Trophoblast cell (in vitro differentiated cells and primary cell): ENCODE measurements around the gene GYG2.

ENCODE experiments used
- DNase-seq, 2 donors: peaks; one replicate each; pipeline ENCODE4 v3.0.0-alpha.2; 2016
- H2AFZ ChIP-seq: 2 replicates; pipeline ENCODE4 v1.6.1; 2013; ENCODE audit warnings: low read length, moderate library complexity, mild to moderate bottlenecking; ENCODE audit not compliant: insufficient read depth, poor library complexity
- H2AK5ac ChIP-seq: 2 replicates; pipeline ENCODE4 v1.6.1; 2013; ENCODE audit warnings: mild to moderate bottlenecking, low read length
- H2BK120ac ChIP-seq: 2 replicates; pipeline ENCODE4 v1.6.1; 2013; ENCODE audit warnings: low read length, mild to moderate bottlenecking, moderate library complexity; ENCODE audit not compliant: insufficient read depth, poor library complexity
- H2BK12ac ChIP-seq: 2 replicates; pipeline ENCODE4 v1.6.1; 2013; ENCODE audit warnings: mild to moderate bottlenecking, low read length, moderate library complexity
- H2BK5ac ChIP-seq: 2 replicates; pipeline ENCODE4 v1.6.1; 2013; ENCODE audit warnings: low read length, low read depth, moderate library complexity, mild to moderate bottlenecking; ENCODE audit not compliant: poor library complexity
- H3K14ac ChIP-seq: 2 replicates; pipeline ENCODE4 v1.6.1; 2013; ENCODE audit warnings: mild to moderate bottlenecking, low read length
- H3K18ac ChIP-seq: 2 replicates; pipeline ENCODE4 v1.6.1; 2013; ENCODE audit warnings: mild to moderate bottlenecking, low read length
- H3K23ac ChIP-seq: 2 replicates; pipeline ENCODE4 v1.6.1; 2013; ENCODE audit warnings: low read length
- H3K27ac ChIP-seq: 2 replicates; pipeline ENCODE4 v1.5.1; 2013; ENCODE audit warnings: low read depth, mild to moderate bottlenecking, inconsistent platforms, low read length, moderate library complexity
- H3K27me3 ChIP-seq: 2 replicates; pipeline ENCODE4 v1.6.1; 2013; ENCODE audit warnings: inconsistent platforms, mild to moderate bottlenecking, low read length, moderate library complexity; ENCODE audit not compliant: insufficient read depth
- H3K36me3 ChIP-seq, 2 experiments: 1 replicate in 1 of 2; 2 replicates in 1 of 2; pipeline ENCODE4 v1.6.1; 2013; ENCODE audit warnings: low read length in 2 of 2, mild to moderate bottlenecking in 2 of 2, moderate library complexity in 1 of 2; ENCODE audit not compliant: insufficient read depth in 2 of 2, control insufficient read depth in 1 of 2
- H3K4ac ChIP-seq: 2 replicates; pipeline ENCODE4 v1.6.1; 2013; ENCODE audit warnings: low read depth, mild to moderate bottlenecking, low read length, moderate library complexity
- H3K4me1 ChIP-seq, 2 experiments: 1 replicate in 1 of 2; 2 replicates in 1 of 2; pipeline ENCODE4 v1.6.1; 2013; ENCODE audit warnings: low read length in 2 of 2, mild to moderate bottlenecking in 2 of 2, moderate library complexity in 1 of 2; ENCODE audit not compliant: insufficient read depth in 2 of 2, control insufficient read depth in 1 of 2
- H3K4me2 ChIP-seq: 2 replicates; pipeline ENCODE4 v1.6.1; 2013; ENCODE audit warnings: inconsistent platforms, mild to moderate bottlenecking, low read length, moderate library complexity
- H3K4me3 ChIP-seq: 2 replicates; pipeline ENCODE4 v1.5.1; 2013; ENCODE audit warnings: mild to moderate bottlenecking, low read depth, low read length, inconsistent platforms
- H3K79me1 ChIP-seq: one replicate; pipeline ENCODE4 v1.6.1; 2013; ENCODE audit warnings: low read length
- H3K79me2 ChIP-seq: 2 replicates; pipeline ENCODE4 v1.6.1; 2013; ENCODE audit warnings: low read length, mild to moderate bottlenecking; ENCODE audit not compliant: control insufficient read depth, insufficient read depth, poor library complexity
- H3K9ac ChIP-seq: 2 replicates; pipeline ENCODE4 v1.6.1; 2013; ENCODE audit warnings: mild to moderate bottlenecking, low read length
- H3K9me3 ChIP-seq: 2 replicates; pipeline ENCODE4 v1.6.1; 2013; ENCODE audit warnings: low read depth, mild to moderate bottlenecking, control low read depth, inconsistent platforms, low read length; ENCODE audit not compliant: insufficient read depth
- H4K12ac ChIP-seq: 2 replicates; pipeline ENCODE4 v1.6.1; 2013; ENCODE audit warnings: low read depth, mild to moderate bottlenecking, low read length, moderate library complexity
- H4K8ac ChIP-seq: 2 replicates; pipeline ENCODE4 v1.6.1; 2013; ENCODE audit warnings: low read depth, mild to moderate bottlenecking, low read length, moderate library complexity
- H4K91ac ChIP-seq: one replicate; pipeline ENCODE4 v1.6.1; 2013; ENCODE audit warnings: low read depth, mild to moderate bottlenecking, low read length, moderate library complexity
- WGBS: extraction: QIAGEN DNeasy Blood & Tissue Kit; methylation state at CpG from one replicate; pipeline ENCODE4 v1.1.7; 2013; ENCODE audit warnings: missing lambda C conversion rate; ENCODE audit not compliant: insufficient read length, insufficient coverage; ENCODE audit errors: extremely low coverage; 5-methylcytosine and 5-hydroxymethylcytosine counted together

GYG2 gene

GRCh38 chrX:2788980-2789379 is 39.8 kb upstream of the GYG2 start:
- H4K91ac ChIP-seq = no peak overlapping the region
- H3K27ac ChIP-seq = no peak overlapping the region
- no peak overlapping the region for H3K18ac ChIP-seq
- H3K14ac ChIP-seq = no peak overlapping the region
- H3K9me3 ChIP-seq = no peaks in the 10 kb centered on the region
- H2AK5ac ChIP-seq = no peak overlapping the region
- H2BK5ac ChIP-seq = no peak overlapping the region
- no peak overlapping the region for H2AFZ ChIP-seq
- no peak overlapping the region for H2BK12ac ChIP-seq
- peak; percentile 44 to 52 for DNase-seq
- H4K8ac ChIP-seq = no peak overlapping the region
- no peak overlapping the region for H3K4ac ChIP-seq
- no peak overlapping the region for H2BK120ac ChIP-seq
- no peaks in the 10 kb centered on the region for H3K36me3 ChIP-seq
- no peak overlapping the region for H3K4me3 ChIP-seq
- no peak overlapping the region for H3K4me2 ChIP-seq
- no peak overlapping the region for H4K12ac ChIP-seq
- no CpG with 5 or more reads among the region's 4 CpGs for WGBS
- H3K23ac ChIP-seq = no peak overlapping the region
- peaks cover 0 to 5% of the 10 kb centered on the region in 2 experiments for H3K4me1 ChIP-seq
- no peaks in the 10 kb centered on the region for H3K79me1 ChIP-seq
- H3K27me3 ChIP-seq = no peaks in the 10 kb centered on the region
- H3K9ac ChIP-seq = no peak overlapping the region
- no peaks in the 10 kb centered on the region for H3K79me2 ChIP-seq

GRCh38 chrX:2789569-2789968 is 39.2 kb upstream of the GYG2 start:
- Histone ChIP-seq H4K8ac (no peak overlapping the region), H3K14ac (no peak overlapping the region), H3K4me3 (no peak overlapping the region), H3K9me3 (no peaks in the 10 kb centered on the region), H3K4me1 (peaks cover 0 to 5% of the 10 kb centered on the region in 2 experiments), H2BK5ac (no peak overlapping the region), H4K12ac (no peak overlapping the region), H2BK120ac (no peak overlapping the region), H3K18ac (no peak overlapping the region), H3K9ac (no peak overlapping the region), H2AFZ (no peak overlapping the region), H3K79me1 (no peaks in the 10 kb centered on the region), H3K79me2 (no peaks in the 10 kb centered on the region), H3K36me3 (no peaks in the 10 kb centered on the region), H2BK12ac (no peak overlapping the region), H3K4me2 (no peak overlapping the region), H3K27ac (no peak overlapping the region), H3K23ac (no peak overlapping the region), H3K27me3 (no peaks in the 10 kb centered on the region), H2AK5ac (no peak overlapping the region), H3K4ac (no peak overlapping the region), H4K91ac (no peak overlapping the region)
- WGBS = no CpG with 5 or more reads among the region's 3 CpGs
- DNase-seq = no peak

- Histone ChIP-seq H3K9ac (no peak overlapping the region), H3K4ac (no peak overlapping the region), H3K36me3 (no peaks in the 10 kb centered on the region), H3K4me2 (no peak overlapping the region), H4K91ac (no peak overlapping the region), H3K4me3 (no peak overlapping the region), H3K27ac (no peak overlapping the region), H3K27me3 (no peaks in the 10 kb centered on the region), H3K79me2 (no peaks in the 10 kb centered on the region), H2BK120ac (no peak overlapping the region), H3K79me1 (no peaks in the 10 kb centered on the region), H4K12ac (no peak overlapping the region), H3K4me1 (no peaks in the 10 kb centered on the region), H3K14ac (no peak overlapping the region), H4K8ac (no peak overlapping the region), H2AFZ (no peak overlapping the region), H2BK12ac (no peak overlapping the region), H3K23ac (no peak overlapping the region), H2AK5ac (no peak overlapping the region), H3K18ac (no peak overlapping the region), H3K9me3 (no peaks in the 10 kb centered on the region), H2BK5ac (no peak overlapping the region)
- no CpG with 5 or more reads among the region's 7 CpGs for whole genome bisulfite sequencing
- no peak for DNase-seq
Observed at GRCh38 chrX:2793752-2794151, 35.0 kb upstream of the GYG2 start.

- no CpG with 5 or more reads among the region's 19 CpGs for WGBS
- no peak overlapping the region for H3K18ac ChIP-seq
- no peaks in the 10 kb centered on the region for H3K79me1 ChIP-seq
- H3K9ac ChIP-seq = no peak overlapping the region
- no peak overlapping the region for H3K14ac ChIP-seq
- H2AK5ac ChIP-seq = no peak overlapping the region
- H3K36me3 ChIP-seq = no peaks in the 10 kb centered on the region
- H3K27ac ChIP-seq = no peak overlapping the region
- H3K4ac ChIP-seq = no peak overlapping the region
- H4K12ac ChIP-seq = no peak overlapping the region
- no peak overlapping the region for H4K8ac ChIP-seq
- no peaks in the 10 kb centered on the region for H3K9me3 ChIP-seq
- H4K91ac ChIP-seq = no peak overlapping the region
- H2BK12ac ChIP-seq = no peak overlapping the region
- no peak overlapping the region for H3K23ac ChIP-seq
- H2BK5ac ChIP-seq = no peak overlapping the region
- H3K79me2 ChIP-seq = no peaks in the 10 kb centered on the region
- DNase-seq = no peak
- H2BK120ac ChIP-seq = no peak overlapping the region
- H2AFZ ChIP-seq = no peak overlapping the region
- H3K4me1 ChIP-seq = no peaks in the 10 kb centered on the region
- no peaks in the 10 kb centered on the region for H3K27me3 ChIP-seq
- no peak overlapping the region for H3K4me3 ChIP-seq
- no peak overlapping the region for H3K4me2 ChIP-seq
Observed at GRCh38 chrX:2794336-2794735, 34.4 kb upstream of the GYG2 start.
